Right hindlimb (tissue), 1 donor: ENCODE results near the gene PLEKHG3.
"Not testable (repeated sequence)": the region's sequence is repeated elsewhere in the genome, so short reads cannot be mapped to it uniquely, and the experiment has no call there.

Source experiments
- DNase-seq: peaks from one replicate; pipeline ENCODE4 v3.0.0-alpha.2; 2018

PLEKHG3 gene

GRCh38 chr14:64688811-64689281, 15.4 kb upstream of the PLEKHG3 start:
- DNase-seq, result no peak

GRCh38 chr14:64689289-64689688, 14.9 kb upstream of the PLEKHG3 start:
- no peak for DNase-seq

GRCh38 chr14:64690607-64691006, 13.6 kb upstream of the PLEKHG3 start:
- not testable (repeated sequence) for DNase-seq

- DNase-seq, result no peak
Measured at GRCh38 chr14:64691376-64691775, 12.8 kb upstream of the PLEKHG3 start.

- no peak for DNase-seq
Measured at GRCh38 chr14:64692189-64692985, 11.8 kb upstream of the PLEKHG3 start.

GRCh38 chr14:64692986-64693809, 11.0 kb upstream of the PLEKHG3 start:
- DNase-seq, result no peak

GRCh38 chr14:64693810-64694165, 10.4 kb upstream of the PLEKHG3 start:
- DNase-seq, result no peak

- DNase-seq, result no peak
Measured at GRCh38 chr14:64695071-64695470, 9.2 kb upstream of the PLEKHG3 start.

GRCh38 chr14:64696355-64696857, 7.8 kb upstream of the PLEKHG3 start:
- no peak for DNase-seq

- DNase-seq, result no peak
Measured at GRCh38 chr14:64698903-64699302, 5.3 kb upstream of the PLEKHG3 start.

GRCh38 chr14:64700290-64700689, 3.9 kb upstream of the PLEKHG3 start:
- DNase-seq, result no peak

GRCh38 chr14:64700894-64701293, 3.3 kb upstream of the PLEKHG3 start:
- no peak for DNase-seq

GRCh38 chr14:64701660-64702059, 2.6 kb upstream of the PLEKHG3 start:
- no peak for DNase-seq

GRCh38 chr14:64702493-64703394, 1.5 kb upstream of the PLEKHG3 start:
- no peak for DNase-seq

- no peak for DNase-seq
Measured at GRCh38 chr14:64703395-64704142, 655 bp upstream of the PLEKHG3 start.

- DNase-seq, result peak; percentile 66
Measured at GRCh38 chr14:64704743-64705380, 638 bp downstream of the PLEKHG3 start.

GRCh38 chr14:64705381-64706118, 1.3 kb downstream of the PLEKHG3 start:
- no peak for DNase-seq

GRCh38 chr14:64706119-64706592, 1.9 kb downstream of the PLEKHG3 start:
- DNase-seq, result no peak

GRCh38 chr14:64706593-64707193, 2.5 kb downstream of the PLEKHG3 start:
- DNase-seq, result peak; percentile 86

GRCh38 chr14:64707661-64708060, 3.4 kb downstream of the PLEKHG3 start:
- DNase-seq, result no peak
